Fibroblast of the conjunctiva (primary cell): Measurements from ENCODE around the gene STK38.
"Not testable (repeated sequence)": the region's sequence is repeated elsewhere in the genome, so short reads cannot be mapped to it uniquely, and the experiment has no call there.

Source experiments
- DNase-seq: peaks from one replicate; pipeline ENCODE4 v3.0.0-alpha.2; 2010; ENCODE audit warnings: low read depth

Gene STK38

GRCh38 chr6:36546920-36547645, at the start of gene STK38:
TSS of gene STK38 (minus strand) at chr6:36547479. CDS start at chr6:36540202, 7,277 bp downstream.
- DNase-seq = peak; percentile 85

- DNase-seq = no peak
Measured at GRCh38 chr6:36596356-36596755, 49.1 kb upstream of the STK38 start.

- DNase-seq = no peak
Measured at GRCh38 chr6:36594816-36595643, 47.8 kb upstream of the STK38 start.

GRCh38 chr6:36594029-36594815, 46.9 kb upstream of the STK38 start, which contains the start of gene SRSF3:
TSS of gene SRSF3 (plus strand) at chr6:36594362. CDS start at chr6:36596763, 2,401 bp downstream.
- DNase-seq = peak; percentile 97

GRCh38 chr6:36593569-36594028, 46.3 kb upstream of the STK38 start:
- no peak for DNase-seq

- DNase-seq = no peak
Measured at GRCh38 chr6:36592221-36592655, 45.0 kb upstream of the STK38 start.

- DNase-seq = no peak
Measured at GRCh38 chr6:36590237-36590636, 43.0 kb upstream of the STK38 start.

- not testable (repeated sequence) for DNase-seq
Measured at GRCh38 chr6:36589025-36589400, 41.7 kb upstream of the STK38 start.

- DNase-seq = no peak
Measured at GRCh38 chr6:36586606-36587005, 39.3 kb upstream of the STK38 start.

- no peak for DNase-seq
Measured at GRCh38 chr6:36581716-36582115, 34.4 kb upstream of the STK38 start.

- DNase-seq = no peak
Measured at GRCh38 chr6:36580184-36580526, 32.9 kb upstream of the STK38 start.

GRCh38 chr6:36578431-36578830, 31.2 kb upstream of the STK38 start:
- DNase-seq = no peak

GRCh38 chr6:36578030-36578429, 30.8 kb upstream of the STK38 start:
- no peak for DNase-seq

- no peak for DNase-seq
Measured at GRCh38 chr6:36577301-36577700, 30.0 kb upstream of the STK38 start.

GRCh38 chr6:36576578-36576977, 29.3 kb upstream of the STK38 start:
- DNase-seq = no peak

GRCh38 chr6:36574679-36575078, 27.4 kb upstream of the STK38 start:
- no peak for DNase-seq

GRCh38 chr6:36572353-36573311, 25.4 kb upstream of the STK38 start:
- not testable (repeated sequence) for DNase-seq

- DNase-seq = no peak
Measured at GRCh38 chr6:36571122-36572043, 24.1 kb upstream of the STK38 start.

GRCh38 chr6:36570264-36570663, 23.0 kb upstream of the STK38 start:
- DNase-seq = no peak

- DNase-seq = no peak
Measured at GRCh38 chr6:36566418-36566905, 19.2 kb upstream of the STK38 start.
